Measurements from ENCODE around the gene SRGAP2C.
"Not testable (repeated sequence)": the region's sequence is repeated elsewhere in the genome, so short reads cannot be mapped to it uniquely, and the experiment has no call there.

SRGAP2C gene

GRCh38 chr1:121281480-121281879 is 96.7 kb downstream of the SRGAP2C start:
- not testable (repeated sequence) for DNase-seq

- not testable (repeated sequence) for DNase-seq
Observed at GRCh38 chr1:121283587-121284180, 98.9 kb downstream of the SRGAP2C start.

- DNase-seq: not testable (repeated sequence)
Observed at GRCh38 chr1:121292590-121292989, 107.8 kb downstream of the SRGAP2C start.

- not testable (repeated sequence) for DNase-seq
Observed at GRCh38 chr1:121293263-121294204, 108.8 kb downstream of the SRGAP2C start.

GRCh38 chr1:121294205-121294570 is 109.4 kb downstream of the SRGAP2C start:
- not testable (repeated sequence) for DNase-seq

- not testable (repeated sequence) for DNase-seq
Observed at GRCh38 chr1:121296563-121296962, 111.8 kb downstream of the SRGAP2C start.

GRCh38 chr1:121298529-121298928 is 113.8 kb downstream of the SRGAP2C start:
- not testable (repeated sequence) for DNase-seq

GRCh38 chr1:121299514-121300149 is 114.9 kb downstream of the SRGAP2C start:
- DNase-seq: not testable (repeated sequence)

GRCh38 chr1:121301876-121302275 is 117.1 kb downstream of the SRGAP2C start:
- not testable (repeated sequence) for DNase-seq

GRCh38 chr1:121307759-121308158 is 123.0 kb downstream of the SRGAP2C start:
- DNase-seq: not testable (repeated sequence)

GRCh38 chr1:121315509-121315908 is 130.7 kb downstream of the SRGAP2C start:
- not testable (repeated sequence) for DNase-seq

- not testable (repeated sequence) for DNase-seq
Observed at GRCh38 chr1:121316081-121316480, 131.3 kb downstream of the SRGAP2C start.

GRCh38 chr1:121317491-121318468 is 133.0 kb downstream of the SRGAP2C start:
- DNase-seq: not testable (repeated sequence)

GRCh38 chr1:121318687-121319086 is 133.9 kb downstream of the SRGAP2C start:
- DNase-seq: not testable (repeated sequence)

GRCh38 chr1:121321660-121322059 is 136.9 kb downstream of the SRGAP2C start:
- DNase-seq: not testable (repeated sequence)

- DNase-seq: not testable (repeated sequence)
Observed at GRCh38 chr1:121324726-121325125, 140.0 kb downstream of the SRGAP2C start.

GRCh38 chr1:121332141-121332540 is 147.4 kb downstream of the SRGAP2C start:
- not testable (repeated sequence) for DNase-seq

GRCh38 chr1:121332599-121333562 is 148.1 kb downstream of the SRGAP2C start:
- not testable (repeated sequence) for DNase-seq

GRCh38 chr1:121337958-121338357 is 153.2 kb downstream of the SRGAP2C start:
- not testable (repeated sequence) for DNase-seq

- DNase-seq: not testable (repeated sequence)
Observed at GRCh38 chr1:121339611-121340010, 154.8 kb downstream of the SRGAP2C start.

Measured in GDM1 (cell line).